Activated gamma-delta T cell treated with anti-CD3 and anti-CD28 coated beads, Interleukin-2, amount 50 U/mL, for 16 hours (primary cell): ENCODE data around the gene LMBR1L.
A peak's percentile ranks its signal among the peaks of the same experiment; 100 is the strongest.
"Not testable (repeated sequence)": the region's sequence is repeated elsewhere in the genome, so short reads cannot be mapped to it uniquely, and the experiment has no call there.

ENCODE experiments used
- DNase-seq: peaks from one replicate; pipeline ENCODE4 v3.0.0-alpha.2; 2020; ENCODE audit warnings: low read depth

The LMBR1L gene, protein sequence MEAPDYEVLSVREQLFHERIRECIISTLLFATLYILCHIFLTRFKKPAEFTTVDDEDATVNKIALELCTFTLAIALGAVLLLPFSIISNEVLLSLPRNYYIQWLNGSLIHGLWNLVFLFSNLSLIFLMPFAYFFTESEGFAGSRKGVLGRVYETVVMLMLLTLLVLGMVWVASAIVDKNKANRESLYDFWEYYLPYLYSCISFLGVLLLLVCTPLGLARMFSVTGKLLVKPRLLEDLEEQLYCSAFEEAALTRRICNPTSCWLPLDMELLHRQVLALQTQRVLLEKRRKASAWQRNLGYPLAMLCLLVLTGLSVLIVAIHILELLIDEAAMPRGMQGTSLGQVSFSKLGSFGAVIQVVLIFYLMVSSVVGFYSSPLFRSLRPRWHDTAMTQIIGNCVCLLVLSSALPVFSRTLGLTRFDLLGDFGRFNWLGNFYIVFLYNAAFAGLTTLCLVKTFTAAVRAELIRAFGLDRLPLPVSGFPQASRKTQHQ

DNA sequence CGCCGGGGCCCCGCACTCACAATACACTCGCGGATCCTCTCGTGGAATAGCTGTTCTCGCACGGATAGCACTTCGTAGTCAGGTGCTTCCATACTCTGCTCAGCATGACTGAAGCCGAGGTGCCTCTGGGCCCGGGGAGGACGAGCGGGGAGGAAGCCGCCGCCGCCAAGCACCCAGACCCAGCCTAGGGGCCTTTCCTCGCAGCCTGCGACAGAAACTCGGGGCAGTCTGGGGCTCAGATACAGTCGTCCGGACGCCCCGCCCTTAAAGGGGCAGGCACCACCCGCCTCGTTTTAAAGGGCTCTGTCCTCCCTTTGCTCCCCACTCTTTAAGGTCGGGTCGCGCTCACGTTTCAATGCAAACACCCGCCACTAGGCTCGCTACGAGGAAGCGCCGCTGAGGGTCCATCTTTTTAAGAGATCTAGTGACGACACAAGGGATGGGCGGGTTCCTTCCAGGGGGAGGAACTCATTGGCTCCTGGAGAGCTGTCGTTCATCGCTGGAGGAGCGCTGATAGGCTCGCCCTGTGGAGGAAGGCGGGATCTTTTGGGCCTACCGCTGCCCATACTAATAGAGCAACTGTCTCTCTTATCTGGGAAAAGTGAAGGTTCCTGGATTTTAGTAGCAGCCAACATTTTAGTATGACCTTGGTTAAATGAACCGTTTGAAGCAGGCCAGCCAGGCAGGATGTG lies at the start of gene LMBR1L:
LMBR1L (minus strand) TSS at position 384 of the 692 bp plus-strand sequence; CDS start at position 92, 292 bp downstream.
- DNase-seq, result peak; percentile 94

DNA sequence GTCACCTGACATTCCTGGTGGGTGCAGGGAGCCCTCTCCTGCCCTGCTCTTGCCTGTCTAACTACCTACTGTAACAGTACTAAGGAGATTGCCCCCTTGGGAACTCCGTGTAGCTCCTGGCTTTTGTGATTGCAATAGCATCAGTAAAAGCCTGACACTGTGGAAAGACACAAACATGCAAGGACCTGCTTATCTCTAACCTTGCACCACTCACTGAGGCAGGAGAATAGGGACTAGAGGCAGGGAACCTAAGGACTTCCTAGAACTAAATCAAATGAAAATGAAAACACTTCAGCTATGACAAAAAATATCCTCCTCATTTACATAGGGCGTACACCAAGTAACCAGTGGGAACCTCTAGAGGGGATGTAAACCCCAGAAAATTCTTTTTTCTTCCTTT lies 49.8 kb upstream of the LMBR1L start:
- no peak for DNase-seq

- no peak for DNase-seq
These were observed 43.6 kb upstream of the LMBR1L start for GRCh38 chr12:49154221-49154620.

DNA sequence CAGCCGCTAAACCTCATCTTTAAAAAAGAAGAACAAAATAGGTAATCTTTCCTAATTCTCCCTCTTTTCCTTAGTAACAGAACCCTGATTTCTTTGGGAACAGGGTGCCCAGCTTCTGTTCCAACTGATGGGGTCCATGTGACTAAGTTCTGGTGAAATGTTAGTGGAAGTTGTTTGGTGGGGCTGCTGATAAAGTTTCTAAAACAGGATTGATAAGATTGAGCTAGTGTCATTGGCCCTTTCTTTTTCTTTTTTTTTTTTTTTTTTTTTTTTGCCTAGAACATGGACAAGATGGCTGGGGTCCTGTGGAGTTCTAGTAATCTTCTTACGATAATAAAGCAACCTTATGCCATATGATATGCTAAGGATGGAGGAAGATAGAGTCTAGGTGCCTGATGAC lies 36.7 kb upstream of the LMBR1L start:
- DNase-seq, result no peak

DNA sequence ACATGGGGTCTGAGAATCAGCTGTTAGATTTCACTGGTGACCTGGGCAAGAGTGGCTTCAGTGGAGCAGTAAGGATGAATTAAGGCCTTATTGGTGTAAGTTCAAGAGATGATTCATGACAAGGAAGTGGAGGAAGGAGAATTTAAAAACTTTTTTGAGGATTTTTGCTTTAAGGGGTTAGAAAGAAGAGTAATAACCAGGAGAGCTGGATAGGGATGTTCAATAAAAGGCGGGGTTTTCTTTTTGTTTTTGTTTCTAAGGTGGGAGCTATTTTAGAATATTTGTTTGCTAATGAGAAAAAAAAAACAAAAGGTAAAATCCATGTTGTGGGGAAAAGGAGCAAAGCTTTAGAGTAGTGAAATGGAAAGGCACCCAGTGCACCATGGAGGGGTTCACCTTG lies 35.8 kb upstream of the LMBR1L start:
- no peak for DNase-seq

GRCh38 chr12:49144384-49144783 lies 33.7 kb upstream of the LMBR1L start:
- DNase-seq, result no peak

DNA sequence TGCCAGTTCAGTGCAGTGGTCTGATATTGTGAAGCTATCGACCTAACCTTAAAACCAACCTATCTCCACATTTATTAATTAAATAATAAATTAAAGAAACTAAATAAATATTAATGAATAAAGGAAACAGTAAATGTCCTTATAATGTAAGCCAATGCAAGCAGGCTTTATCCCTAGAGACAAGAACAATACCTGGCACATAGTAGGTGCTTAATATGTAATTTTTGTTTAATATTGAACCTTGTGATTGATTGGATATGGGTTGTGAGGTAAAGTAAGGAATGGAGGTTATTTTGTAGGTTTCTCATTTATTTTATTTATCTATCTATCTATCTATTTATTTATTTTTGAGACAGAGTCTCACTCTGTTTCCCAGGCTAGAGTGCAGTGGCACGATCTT lies 28.4 kb upstream of the LMBR1L start:
- DNase-seq, result no peak

GRCh38 chr12:49138587-49138986 lies 27.9 kb upstream of the LMBR1L start:
- no peak for DNase-seq

- no peak for DNase-seq
These were observed 26.8 kb upstream of the LMBR1L start for GRCh38 chr12:49137476-49137875.

GRCh38 chr12:49136997-49137396 lies 26.4 kb upstream of the LMBR1L start:
- DNase-seq, result not testable (repeated sequence)

DNA sequence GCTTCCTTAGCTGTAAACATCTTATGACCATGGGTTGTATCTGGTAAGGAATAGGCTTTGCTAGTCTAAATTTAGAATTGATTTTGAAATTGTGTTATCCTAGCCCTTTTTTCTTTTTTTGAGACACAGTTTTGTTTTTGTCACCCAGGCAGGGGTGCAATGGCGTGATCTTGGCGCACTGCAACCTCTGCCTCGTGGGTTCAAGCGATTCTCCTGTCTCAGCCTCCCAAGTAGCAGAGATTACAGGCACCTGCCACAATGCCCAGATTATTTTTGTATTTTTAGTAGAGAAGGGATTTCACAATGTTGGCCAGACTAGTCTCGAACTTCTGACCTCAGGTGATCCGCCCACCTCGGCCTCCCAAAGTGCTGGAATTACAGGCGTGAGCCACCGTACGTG lies 22.9 kb upstream of the LMBR1L start:
- no peak for DNase-seq

GRCh38 chr12:49133014-49133413 lies 22.4 kb upstream of the LMBR1L start:
- no peak for DNase-seq

DNA sequence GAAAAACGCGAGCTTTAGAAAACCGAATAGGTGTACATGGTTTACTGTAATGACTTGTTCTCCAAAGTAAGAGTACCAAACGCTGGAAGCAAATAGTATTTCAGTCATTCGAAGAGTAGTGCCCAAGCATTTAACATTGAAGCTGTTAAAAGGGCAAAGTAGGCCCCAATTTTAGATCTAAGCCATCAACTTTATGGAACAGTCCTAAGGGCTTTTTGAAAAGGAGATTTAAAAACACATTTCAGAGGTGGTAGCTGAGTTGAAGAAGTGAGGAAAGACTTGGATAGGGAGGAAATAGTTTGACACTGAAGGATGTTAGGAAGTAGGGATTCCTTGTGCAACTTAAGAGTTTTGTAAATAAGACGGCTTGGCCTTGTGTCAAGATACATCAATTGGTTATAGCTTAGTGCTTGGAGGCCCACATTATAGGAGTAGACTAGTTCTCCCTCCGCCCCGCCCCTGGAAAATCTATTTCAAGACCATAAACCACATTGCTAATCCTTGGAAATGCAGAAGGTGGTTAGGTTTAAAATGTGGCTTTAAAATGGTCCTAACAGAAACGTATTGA lies 21.3 kb upstream of the LMBR1L start:
- DNase-seq, result no peak

GRCh38 chr12:49131051-49131893 lies 20.6 kb upstream of the LMBR1L start, which contains the start of gene TUBA1B:
TSS of gene TUBA1B (minus strand) at chr12:49131395. CDS start at chr12:49131300, 95 bp downstream.
- DNase-seq, result peak; percentile 82

GRCh38 chr12:49130151-49131050 lies 19.8 kb upstream of the LMBR1L start:
- peak; percentile 82 for DNase-seq

GRCh38 chr12:49129332-49130150 lies 18.9 kb upstream of the LMBR1L start:
- no peak for DNase-seq

GRCh38 chr12:49127971-49128370 lies 17.3 kb upstream of the LMBR1L start:
- not testable (repeated sequence) for DNase-seq

DNA sequence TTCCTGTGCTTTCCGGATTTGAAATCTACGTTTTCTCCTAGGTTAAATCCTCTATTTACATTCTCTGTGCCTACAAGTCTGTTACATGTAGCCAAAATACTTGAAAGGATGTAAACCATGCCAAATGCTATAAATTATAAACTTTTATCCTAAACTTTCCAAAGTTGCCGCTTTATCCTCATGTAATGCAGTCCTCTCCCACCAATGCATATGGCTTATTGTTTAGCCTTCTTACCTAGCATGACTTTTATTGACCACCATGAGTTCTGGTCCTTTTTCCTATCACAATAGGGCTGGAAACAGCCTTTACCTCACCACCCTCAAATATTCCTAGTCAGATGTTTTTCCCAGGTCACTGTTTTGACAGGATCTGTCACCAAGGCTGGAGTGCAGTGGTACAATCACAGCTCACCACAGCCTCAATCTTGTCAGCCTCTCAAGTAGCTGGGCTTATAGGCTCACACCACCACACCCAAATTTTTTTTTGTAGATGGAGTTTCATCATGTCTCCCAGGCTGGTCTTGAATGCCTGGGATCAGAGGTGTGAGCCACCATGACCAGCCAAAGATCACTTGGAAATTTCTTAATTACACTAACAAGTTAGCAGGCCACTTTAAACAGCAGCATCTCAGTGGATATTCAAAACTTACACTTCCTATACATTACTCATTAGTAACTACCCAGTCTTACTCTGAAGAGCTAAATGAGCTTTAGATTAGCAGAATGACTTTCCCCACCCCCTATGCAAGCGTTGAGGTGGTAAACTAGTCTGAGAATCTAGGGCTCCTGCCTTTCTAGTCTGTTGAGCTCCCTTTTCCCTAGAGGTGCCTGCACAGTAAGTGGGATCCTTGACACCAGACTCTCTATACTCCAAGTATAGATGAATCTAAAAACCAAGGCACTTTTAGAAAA lies 16.5 kb upstream of the LMBR1L start:
- DNase-seq, result no peak
